Measurements from ENCODE around the gene FAM163B. TPM values are rescaled to one million over a fixed set of nuclear protein-coding genes. Genes with fewer than 3 reads are reported as not detected.

The FAM163B gene
- polyA plus RNA-seq, 10 donors: 0.25 to 0.31 TPM; not detected in 8

GRCh38 chr9:133599470-133600173 is 9.6 kb downstream of the FAM163B start:
- no peak for DNase-seq

GRCh38 chr9:133598978-133599377 is 10.2 kb downstream of the FAM163B start:
- DNase-seq: no peak

- no peak for DNase-seq
Observed at GRCh38 chr9:133597316-133597957, 11.8 kb downstream of the FAM163B start.

GRCh38 chr9:133595910-133596309 is 13.3 kb downstream of the FAM163B start:
- no peak for DNase-seq

GRCh38 chr9:133594310-133594709 is 14.9 kb downstream of the FAM163B start:
- no peak for DNase-seq

- DNase-seq: no peak
Observed at GRCh38 chr9:133593587-133594253, 15.5 kb downstream of the FAM163B start.

- DNase-seq: no peak
Observed at GRCh38 chr9:133592731-133593409, 16.3 kb downstream of the FAM163B start.

- no peak for DNase-seq
Observed at GRCh38 chr9:133591985-133592384, 17.2 kb downstream of the FAM163B start.

- no peak for DNase-seq
Observed at GRCh38 chr9:133591116-133591910, 17.9 kb downstream of the FAM163B start.

- no peak for DNase-seq
Observed at GRCh38 chr9:133590231-133590855, 18.8 kb downstream of the FAM163B start.

- no peak for DNase-seq
Observed at GRCh38 chr9:133589454-133590227, 19.5 kb downstream of the FAM163B start.

GRCh38 chr9:133587466-133587865 is 21.7 kb downstream of the FAM163B start:
- no peak for DNase-seq

- no peak for DNase-seq
Observed at GRCh38 chr9:133587051-133587450, 22.1 kb downstream of the FAM163B start.

GRCh38 chr9:133585481-133586351 is 23.5 kb downstream of the FAM163B start:
- no peak for DNase-seq

GRCh38 chr9:133584559-133585476 is 24.4 kb downstream of the FAM163B start:
- peak in 1 of 3 donors; percentile 72 for DNase-seq

- DNase-seq: no peak
Observed at GRCh38 chr9:133584167-133584558, 25.0 kb downstream of the FAM163B start.

GRCh38 chr9:133583586-133583985 is 25.6 kb downstream of the FAM163B start:
- no peak for DNase-seq

GRCh38 chr9:133583111-133583510 is 26.1 kb downstream of the FAM163B start:
- no peak for DNase-seq

Measured in muscle of back (tissue), 11 donors.